K562 (cell line): ENCODE measurements around the gene C1orf56. TPM values are rescaled to one million over a fixed set of nuclear protein-coding genes. Genes with fewer than 3 reads are reported as not detected.

Source experiments
- BRD9 ChIP-seq: fragments of 450-650 bp; IDR thresholded peaks from 2 replicates; pipeline ENCODE4 v1.6.1; 2018; ENCODE audit warnings: low read depth; ENCODE audit not compliant: partially characterized antibody
- MBD1 ChIP-seq: fragments of 250-450 bp; sonication (Bioruptor Pico); IDR thresholded peaks from 2 replicates; pipeline ENCODE4 v1.8.0; 2022; ENCODE audit warnings: inconsistent platforms
- SPI1 ChIP-seq: IDR thresholded peaks from 2 replicates; pipeline ENCODE4 v1.6.1; 2011; ENCODE audit warnings: low read depth, low read length, control low read depth, borderline replicate concordance
- TEAD1 ChIP-seq, 2 experiments: fragments of 450-650 bp in 1 of 2; sonication (generic) in 1 of 2; formaldehyde crosslinking; IDR thresholded peaks; 2 replicates each; pipeline versions ENCODE4 v1.4.0 to v1.8.0; 2020 to 2022; ENCODE audit warnings: mild to moderate bottlenecking in 2 of 2, missing genetic modification reagents in 1 of 2
- THRAP3 ChIP-seq: fragments of 450-650 bp; IDR thresholded peaks from 2 replicates; pipeline ENCODE4 v1.6.1; 2016; ENCODE audit warnings: mild to moderate bottlenecking, inconsistent platforms, borderline replicate concordance
- ZBTB17 ChIP-seq: fragments of 450-650 bp; formaldehyde crosslinking; IDR thresholded peaks from 2 replicates; pipeline ENCODE4 v1.4.0; 2020; ENCODE audit warnings: mild to moderate bottlenecking
- ZBTB33 ChIP-seq: sonication (generic); formaldehyde crosslinking; IDR thresholded peaks from 2 replicates; pipeline ENCODE4 v1.8.1; 2023; ENCODE audit warnings: mild to moderate bottlenecking, missing genetic modification reagents
- polyA plus RNA-seq, 8 experiments: library from polyadenylated mRNA; depleted of rRNA in 4 of 8; stranded (reverse) in 5 of 8; unstranded in 3 of 8; fragments of >200 nt; fragmentation: Nextera tagmentation in 2 of 8; fragmentation: Illumina TruSeq in 1 of 8; extraction: Ambion mirVana in 2 of 8; extraction: Trizol in 1 of 8; gene quantifications; 2 replicates each; pipeline versions ENCODE4 v1.2.1 to v1.2.3, GENCODE V29; 2011 to 2014; ENCODE audit warnings: inconsistent platforms in 1 of 8, missing spikeins in 1 of 8
- total RNA-seq, 7 experiments: library from RNA; depleted of rRNA in 6 of 7; stranded (reverse); fragments of >200 nt in 6 of 7; fragmentation: Illumina TruSeq in 2 of 7; extraction: Trizol in 2 of 7; gene quantifications; 2 replicates each; pipeline versions ENCODE4 v1.2.1 to v1.2.3, GENCODE V29; 2011 to 2021; ENCODE audit warnings: low replicate concordance in 1 of 7
- TF ChIP-seq, protein P1 (sequence below): sonication (generic); formaldehyde crosslinking; IDR thresholded peaks from 2 replicates; pipeline ENCODE4 v1.5.0; 2020; ENCODE audit warnings: missing genetic modification reagents
- TF ChIP-seq, protein P2 (sequence below): fragments of 450-650 bp; IDR thresholded peaks from 2 replicates; pipeline ENCODE4 v1.6.1; 2016; ENCODE audit warnings: mild to moderate bottlenecking, moderate library complexity

C1orf56 gene
- total and polyA plus RNA-seq, 9 of the 15 experiments (the other 6 are each of a cell fraction or from before 2014, with no cell fraction given) = 0.18 to 15.7 (median 1.1) TPM

DNA sequence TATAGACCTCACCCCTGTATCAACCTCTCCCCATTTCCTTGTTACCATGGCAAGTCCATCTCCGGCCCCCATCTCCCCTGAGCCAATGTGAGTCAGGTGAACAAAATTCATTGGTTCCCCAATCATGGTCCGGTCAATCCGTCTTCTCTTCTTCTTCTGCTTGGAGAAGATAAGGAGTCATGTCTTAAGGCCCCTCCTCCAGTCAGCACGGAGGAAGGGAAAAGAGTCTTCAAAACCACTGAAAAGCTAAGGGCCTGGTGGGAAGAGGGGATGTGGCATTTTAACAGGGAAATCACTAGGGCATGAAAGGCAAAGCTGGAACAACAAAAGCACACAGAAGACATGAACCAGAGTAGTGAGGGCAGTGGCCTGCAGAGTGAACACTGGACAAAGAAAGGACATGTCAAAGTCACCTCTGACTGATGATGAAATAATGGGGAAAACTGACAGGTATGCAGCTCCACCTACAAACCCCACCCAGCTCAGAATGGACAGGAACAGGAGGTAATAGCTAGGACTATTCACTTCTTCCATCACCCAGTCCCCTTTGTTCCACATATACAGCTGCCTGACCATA is 7.5 kb downstream of the C1orf56 start (continued):
- no peak for TF ChIP-seq MBD1
- TF ChIP-seq THRAP3 = no peak
- 0 out of 2 replicates have a peak, but pooled peaks have one; percentile 16 for TF ChIP-seq SPI1
- no peak for TF ChIP-seq TEAD1 (CRISPR knock-in tag; IDR thresholded peaks at IDR 0.05)
- TF ChIP-seq, protein P1, sequence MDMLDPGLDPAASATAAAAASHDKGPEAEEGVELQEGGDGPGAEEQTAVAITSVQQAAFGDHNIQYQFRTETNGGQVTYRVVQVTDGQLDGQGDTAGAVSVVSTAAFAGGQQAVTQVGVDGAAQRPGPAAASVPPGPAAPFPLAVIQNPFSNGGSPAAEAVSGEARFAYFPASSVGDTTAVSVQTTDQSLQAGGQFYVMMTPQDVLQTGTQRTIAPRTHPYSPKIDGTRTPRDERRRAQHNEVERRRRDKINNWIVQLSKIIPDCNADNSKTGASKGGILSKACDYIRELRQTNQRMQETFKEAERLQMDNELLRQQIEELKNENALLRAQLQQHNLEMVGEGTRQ (CRISPR knock-in tag) = no peak
- no peak for TF ChIP-seq ZBTB17 (CRISPR knock-in tag)
- TF ChIP-seq BRD9 = peak; percentile 34
- TF ChIP-seq, protein P2, sequence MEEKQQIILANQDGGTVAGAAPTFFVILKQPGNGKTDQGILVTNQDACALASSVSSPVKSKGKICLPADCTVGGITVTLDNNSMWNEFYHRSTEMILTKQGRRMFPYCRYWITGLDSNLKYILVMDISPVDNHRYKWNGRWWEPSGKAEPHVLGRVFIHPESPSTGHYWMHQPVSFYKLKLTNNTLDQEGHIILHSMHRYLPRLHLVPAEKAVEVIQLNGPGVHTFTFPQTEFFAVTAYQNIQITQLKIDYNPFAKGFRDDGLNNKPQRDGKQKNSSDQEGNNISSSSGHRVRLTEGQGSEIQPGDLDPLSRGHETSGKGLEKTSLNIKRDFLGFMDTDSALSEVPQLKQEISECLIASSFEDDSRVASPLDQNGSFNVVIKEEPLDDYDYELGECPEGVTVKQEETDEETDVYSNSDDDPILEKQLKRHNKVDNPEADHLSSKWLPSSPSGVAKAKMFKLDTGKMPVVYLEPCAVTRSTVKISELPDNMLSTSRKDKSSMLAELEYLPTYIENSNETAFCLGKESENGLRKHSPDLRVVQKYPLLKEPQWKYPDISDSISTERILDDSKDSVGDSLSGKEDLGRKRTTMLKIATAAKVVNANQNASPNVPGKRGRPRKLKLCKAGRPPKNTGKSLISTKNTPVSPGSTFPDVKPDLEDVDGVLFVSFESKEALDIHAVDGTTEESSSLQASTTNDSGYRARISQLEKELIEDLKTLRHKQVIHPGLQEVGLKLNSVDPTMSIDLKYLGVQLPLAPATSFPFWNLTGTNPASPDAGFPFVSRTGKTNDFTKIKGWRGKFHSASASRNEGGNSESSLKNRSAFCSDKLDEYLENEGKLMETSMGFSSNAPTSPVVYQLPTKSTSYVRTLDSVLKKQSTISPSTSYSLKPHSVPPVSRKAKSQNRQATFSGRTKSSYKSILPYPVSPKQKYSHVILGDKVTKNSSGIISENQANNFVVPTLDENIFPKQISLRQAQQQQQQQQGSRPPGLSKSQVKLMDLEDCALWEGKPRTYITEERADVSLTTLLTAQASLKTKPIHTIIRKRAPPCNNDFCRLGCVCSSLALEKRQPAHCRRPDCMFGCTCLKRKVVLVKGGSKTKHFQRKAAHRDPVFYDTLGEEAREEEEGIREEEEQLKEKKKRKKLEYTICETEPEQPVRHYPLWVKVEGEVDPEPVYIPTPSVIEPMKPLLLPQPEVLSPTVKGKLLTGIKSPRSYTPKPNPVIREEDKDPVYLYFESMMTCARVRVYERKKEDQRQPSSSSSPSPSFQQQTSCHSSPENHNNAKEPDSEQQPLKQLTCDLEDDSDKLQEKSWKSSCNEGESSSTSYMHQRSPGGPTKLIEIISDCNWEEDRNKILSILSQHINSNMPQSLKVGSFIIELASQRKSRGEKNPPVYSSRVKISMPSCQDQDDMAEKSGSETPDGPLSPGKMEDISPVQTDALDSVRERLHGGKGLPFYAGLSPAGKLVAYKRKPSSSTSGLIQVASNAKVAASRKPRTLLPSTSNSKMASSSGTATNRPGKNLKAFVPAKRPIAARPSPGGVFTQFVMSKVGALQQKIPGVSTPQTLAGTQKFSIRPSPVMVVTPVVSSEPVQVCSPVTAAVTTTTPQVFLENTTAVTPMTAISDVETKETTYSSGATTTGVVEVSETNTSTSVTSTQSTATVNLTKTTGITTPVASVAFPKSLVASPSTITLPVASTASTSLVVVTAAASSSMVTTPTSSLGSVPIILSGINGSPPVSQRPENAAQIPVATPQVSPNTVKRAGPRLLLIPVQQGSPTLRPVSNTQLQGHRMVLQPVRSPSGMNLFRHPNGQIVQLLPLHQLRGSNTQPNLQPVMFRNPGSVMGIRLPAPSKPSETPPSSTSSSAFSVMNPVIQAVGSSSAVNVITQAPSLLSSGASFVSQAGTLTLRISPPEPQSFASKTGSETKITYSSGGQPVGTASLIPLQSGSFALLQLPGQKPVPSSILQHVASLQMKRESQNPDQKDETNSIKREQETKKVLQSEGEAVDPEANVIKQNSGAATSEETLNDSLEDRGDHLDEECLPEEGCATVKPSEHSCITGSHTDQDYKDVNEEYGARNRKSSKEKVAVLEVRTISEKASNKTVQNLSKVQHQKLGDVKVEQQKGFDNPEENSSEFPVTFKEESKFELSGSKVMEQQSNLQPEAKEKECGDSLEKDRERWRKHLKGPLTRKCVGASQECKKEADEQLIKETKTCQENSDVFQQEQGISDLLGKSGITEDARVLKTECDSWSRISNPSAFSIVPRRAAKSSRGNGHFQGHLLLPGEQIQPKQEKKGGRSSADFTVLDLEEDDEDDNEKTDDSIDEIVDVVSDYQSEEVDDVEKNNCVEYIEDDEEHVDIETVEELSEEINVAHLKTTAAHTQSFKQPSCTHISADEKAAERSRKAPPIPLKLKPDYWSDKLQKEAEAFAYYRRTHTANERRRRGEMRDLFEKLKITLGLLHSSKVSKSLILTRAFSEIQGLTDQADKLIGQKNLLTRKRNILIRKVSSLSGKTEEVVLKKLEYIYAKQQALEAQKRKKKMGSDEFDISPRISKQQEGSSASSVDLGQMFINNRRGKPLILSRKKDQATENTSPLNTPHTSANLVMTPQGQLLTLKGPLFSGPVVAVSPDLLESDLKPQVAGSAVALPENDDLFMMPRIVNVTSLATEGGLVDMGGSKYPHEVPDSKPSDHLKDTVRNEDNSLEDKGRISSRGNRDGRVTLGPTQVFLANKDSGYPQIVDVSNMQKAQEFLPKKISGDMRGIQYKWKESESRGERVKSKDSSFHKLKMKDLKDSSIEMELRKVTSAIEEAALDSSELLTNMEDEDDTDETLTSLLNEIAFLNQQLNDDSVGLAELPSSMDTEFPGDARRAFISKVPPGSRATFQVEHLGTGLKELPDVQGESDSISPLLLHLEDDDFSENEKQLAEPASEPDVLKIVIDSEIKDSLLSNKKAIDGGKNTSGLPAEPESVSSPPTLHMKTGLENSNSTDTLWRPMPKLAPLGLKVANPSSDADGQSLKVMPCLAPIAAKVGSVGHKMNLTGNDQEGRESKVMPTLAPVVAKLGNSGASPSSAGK = no peak
- no peak for TF ChIP-seq ZBTB33 (CRISPR knock-in tag)
